HG03108 (cell line): ENCODE results near the gene GADD45G.

Experiments
- ATAC-seq: cut with Tn5 transposase; IDR thresholded peaks from one replicate; pipeline ENCODE4 v1.9.1; 2021; ENCODE audit warnings: moderate library complexity; ENCODE audit not compliant: unreplicated experiment

Gene GADD45G

GRCh38 chr9:89604729-89605464 is at the start of gene GADD45G:
GADD45G (plus strand) TSS chr9:89605012; CDS start chr9:89605122, 110 bp downstream.
- peak; percentile 49 for ATAC-seq

- ATAC-seq: no peak
These were observed 49.8 kb upstream of the GADD45G start for GRCh38 chr9:89555036-89555415.

- ATAC-seq: peak; percentile 79
These were observed 49.1 kb upstream of the GADD45G start for GRCh38 chr9:89555451-89556375.

- no peak for ATAC-seq
These were observed 46.5 kb upstream of the GADD45G start for GRCh38 chr9:89558196-89558899.

- ATAC-seq: no peak
These were observed 45.9 kb upstream of the GADD45G start for GRCh38 chr9:89558948-89559347.

GRCh38 chr9:89562186-89562814 is 42.5 kb upstream of the GADD45G start:
- no peak for ATAC-seq

GRCh38 chr9:89563571-89564345 is 41.1 kb upstream of the GADD45G start:
- no peak for ATAC-seq

GRCh38 chr9:89564346-89564878 is 40.4 kb upstream of the GADD45G start:
- ATAC-seq: peak; percentile 46

GRCh38 chr9:89567649-89568048 is 37.2 kb upstream of the GADD45G start:
- no peak for ATAC-seq

- no peak for ATAC-seq
These were observed 30.5 kb upstream of the GADD45G start for GRCh38 chr9:89574309-89574708.

GRCh38 chr9:89576404-89576839 is 28.4 kb upstream of the GADD45G start:
- no peak for ATAC-seq

- ATAC-seq: no peak
These were observed 27.4 kb upstream of the GADD45G start for GRCh38 chr9:89577363-89577762.

GRCh38 chr9:89579741-89580385 is 24.9 kb upstream of the GADD45G start:
- no peak for ATAC-seq

- no peak for ATAC-seq
These were observed 18.5 kb upstream of the GADD45G start for GRCh38 chr9:89586311-89586710.

- ATAC-seq: no peak
These were observed 16.4 kb upstream of the GADD45G start for GRCh38 chr9:89588271-89588879.

- ATAC-seq: no peak
These were observed 14.4 kb upstream of the GADD45G start for GRCh38 chr9:89590415-89590814.

- no peak for ATAC-seq
These were observed 13.3 kb upstream of the GADD45G start for GRCh38 chr9:89591274-89592212.
